SK-N-SH treated with all-trans-retinoic acid at 6 μM for 48 hours (cell line): Measurements from ENCODE around the gene PRRG2.

Experiments used
- ATAC-seq: fragments of 200-7000 bp; cut with Tn5 transposase; 3 replicates; pipeline ENCODE4 v1.9.1; 2020; ENCODE audit warnings: mild to moderate bottlenecking, moderate library complexity
- ARNTL ChIP-seq: fragments of 450-650 bp; formaldehyde crosslinking; IDR thresholded peaks from 2 replicates; pipeline ENCODE4 v1.5.0; 2020; ENCODE audit warnings: low read depth, mild to moderate bottlenecking, moderate library complexity, borderline replicate concordance
- BACH2 ChIP-seq: fragments of 250-450 bp; sonication (Bioruptor Pico); IDR thresholded peaks from 2 replicates; pipeline ENCODE4 v1.9.0; 2021; ENCODE audit warnings: mild to moderate bottlenecking, borderline replicate concordance
- CREB5 ChIP-seq: fragments of 250-450 bp; sonication (Bioruptor Pico); IDR thresholded peaks from 2 replicates; pipeline ENCODE4 v1.5.1; 2020; ENCODE audit warnings: low read depth, mild to moderate bottlenecking, moderate library complexity
- CSDC2 ChIP-seq: fragments of 250-450 bp; sonication (Bioruptor Pico); IDR thresholded peaks from 2 replicates; pipeline ENCODE4 v1.5.0; 2020; ENCODE audit warnings: mild to moderate bottlenecking, moderate library complexity
- CSRNP3 ChIP-seq: fragments of 250-450 bp; sonication (Bioruptor Pico); IDR thresholded peaks from 2 replicates; pipeline ENCODE4 v1.5.1; 2021; ENCODE audit warnings: mild to moderate bottlenecking, moderate library complexity
- ESRRG ChIP-seq: fragments of 250-450 bp; sonication (Bioruptor Pico); IDR thresholded peaks from 2 replicates; pipeline ENCODE4 v1.6.1; 2021; ENCODE audit warnings: mild to moderate bottlenecking
- GLIS3 ChIP-seq: fragments of 250-450 bp; sonication (Bioruptor Pico); IDR thresholded peaks from 2 replicates; pipeline ENCODE4 v1.5.0; 2020; ENCODE audit warnings: mild to moderate bottlenecking, moderate library complexity
- ISL1 ChIP-seq: fragments of 250-450 bp; sonication (Bioruptor Pico); IDR thresholded peaks from 2 replicates; pipeline ENCODE4 v2.1.2; 2022; ENCODE audit warnings: mild to moderate bottlenecking, moderate library complexity
- PATZ1 ChIP-seq: fragments of 250-450 bp; sonication (Bioruptor Pico); IDR thresholded peaks from 2 replicates; pipeline ENCODE4 v1.8.0; 2020; ENCODE audit warnings: mild to moderate bottlenecking, moderate library complexity, borderline replicate concordance
- POU6F1 ChIP-seq: fragments of 250-450 bp; sonication (Bioruptor Pico); IDR thresholded peaks from 2 replicates; pipeline ENCODE4 v1.8.0; 2021; ENCODE audit warnings: low read depth, mild to moderate bottlenecking, moderate library complexity, borderline replicate concordance
- PPARA ChIP-seq: fragments of 250-450 bp; sonication (Bioruptor Pico); IDR thresholded peaks from 2 replicates; pipeline ENCODE4 v1.5.0; 2020; ENCODE audit warnings: mild to moderate bottlenecking, borderline replicate concordance
- RARB ChIP-seq: fragments of 250-450 bp; sonication (Bioruptor Pico); IDR thresholded peaks from 2 replicates; pipeline ENCODE4 v1.8.0; 2021; ENCODE audit warnings: mild to moderate bottlenecking, moderate library complexity
- SNAI2 ChIP-seq: fragments of 250-450 bp; sonication (Bioruptor Pico); IDR thresholded peaks from 2 replicates; pipeline ENCODE4 v1.5.0; 2020; ENCODE audit warnings: mild to moderate bottlenecking, moderate library complexity
- TCF4 ChIP-seq: fragments of 250-450 bp; sonication (Bioruptor Pico); IDR thresholded peaks from 2 replicates; pipeline ENCODE4 v1.8.0; 2021; ENCODE audit warnings: mild to moderate bottlenecking, moderate library complexity, borderline replicate concordance
- TOX ChIP-seq: fragments of 250-450 bp; sonication (Bioruptor Pico); IDR thresholded peaks from 2 replicates; pipeline ENCODE4 v1.8.0; 2021; ENCODE audit warnings: mild to moderate bottlenecking, moderate library complexity, borderline replicate concordance
- TSHZ2 ChIP-seq: fragments of 250-450 bp; sonication (Bioruptor Pico); IDR thresholded peaks from 2 replicates; pipeline ENCODE4 v1.5.0; 2020; ENCODE audit warnings: mild to moderate bottlenecking, moderate library complexity
- ZC3H10 ChIP-seq: fragments of 250-450 bp; sonication (Bioruptor Pico); IDR thresholded peaks from 2 replicates; pipeline ENCODE4 v1.5.1; 2021; ENCODE audit warnings: mild to moderate bottlenecking, moderate library complexity
- ZFP3 ChIP-seq: fragments of 250-450 bp; sonication (Bioruptor Pico); IDR thresholded peaks from 2 replicates; pipeline ENCODE4 v1.5.0; 2020; ENCODE audit warnings: mild to moderate bottlenecking, moderate library complexity
- ZNF565 ChIP-seq: fragments of 450-650 bp; formaldehyde crosslinking; conservative IDR thresholded peaks from 2 replicates; pipeline ENCODE4 v1.5.0; 2020; ENCODE audit warnings: low read depth, mild to moderate bottlenecking, moderate library complexity
- ZNF70 ChIP-seq: fragments of 450-650 bp; formaldehyde crosslinking; IDR thresholded peaks from 2 replicates; pipeline ENCODE4 v1.5.0; 2020; ENCODE audit warnings: mild to moderate bottlenecking, moderate library complexity
- ZNF8 ChIP-seq: fragments of 450-650 bp; formaldehyde crosslinking; IDR thresholded peaks from 2 replicates; pipeline ENCODE4 v1.5.0; 2020; ENCODE audit warnings: mild to moderate bottlenecking, moderate library complexity

Gene PRRG2

GRCh38 chr19:49631014-49631588, 50.0 kb downstream of the PRRG2 start:
- TF ChIP-seq RARB = no peak
- TF ChIP-seq TOX (CRISPR knock-in tag) = no peak
- no peak for TF ChIP-seq CSRNP3
- no peak for TF ChIP-seq ISL1 (CRISPR knock-in tag)
- TF ChIP-seq TCF4 = no peak
- TF ChIP-seq ARNTL (CRISPR knock-in tag) = no peak
- TF ChIP-seq, all 23 proteins: peak for 0
- peak; percentile 35 for ATAC-seq

GRCh38 chr19:49631610-49632192, 50.6 kb downstream of the PRRG2 start:
- ATAC-seq = no peak
- TF ChIP-seq PATZ1 (CRISPR knock-in tag) (no peak), CREB5 (CRISPR knock-in tag) (no peak), TSHZ2 (CRISPR knock-in tag) (no peak), CSDC2 (CRISPR knock-in tag) (no peak), ZFP3 (CRISPR knock-in tag) (no peak), ZNF8 (no peak)

- no peak for ATAC-seq
- TF ChIP-seq BACH2 (CRISPR knock-in tag) = no peak
- TF ChIP-seq ISL1 (CRISPR knock-in tag) = no peak
- TF ChIP-seq TOX (CRISPR knock-in tag) = no peak
- no peak for TF ChIP-seq ZC3H10 (CRISPR knock-in tag)
- no peak for TF ChIP-seq CREB5 (CRISPR knock-in tag)
- TF ChIP-seq POU6F1 = no peak
- TF ChIP-seq ZNF565 (CRISPR knock-in tag) = no peak
- TF ChIP-seq ZNF70 = no peak
- TF ChIP-seq ESRRG (CRISPR knock-in tag) = no peak
- TF ChIP-seq GLIS3 (CRISPR knock-in tag) = no peak
- TF ChIP-seq TSHZ2 (CRISPR knock-in tag) = no peak
- no peak for TF ChIP-seq RARB
- no peak for TF ChIP-seq ZNF8
- no peak for TF ChIP-seq SNAI2 (CRISPR knock-in tag)
- TF ChIP-seq PPARA = no peak
- no peak for TF ChIP-seq ARNTL (CRISPR knock-in tag)
- no peak for TF ChIP-seq ZFP3 (CRISPR knock-in tag)
- TF ChIP-seq CSRNP3 = no peak
- no peak for TF ChIP-seq TCF4
Measured at GRCh38 chr19:49632576-49632975, 51.5 kb downstream of the PRRG2 start.
